ENCODE measurements around the gene DIP2B.

DNA sequence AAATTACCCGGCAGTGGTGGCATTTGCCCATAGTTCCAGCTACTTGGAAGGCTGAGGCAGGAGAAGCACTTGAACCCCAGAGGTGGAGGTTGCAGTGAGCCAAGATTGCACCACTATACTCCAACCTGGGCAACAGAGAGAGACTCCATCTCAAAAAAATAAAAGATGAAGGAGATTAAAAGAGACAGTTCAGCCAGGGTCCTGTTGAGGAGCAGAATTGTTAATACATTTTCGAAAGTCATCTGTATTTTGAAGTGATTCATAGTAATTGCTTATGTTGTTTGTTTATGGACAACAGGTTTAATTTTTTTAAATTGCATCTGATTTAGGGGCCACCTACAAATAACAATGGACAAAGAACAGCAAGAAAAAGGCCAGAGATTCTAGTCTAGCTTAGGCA, 112.9 kb downstream of the DIP2B start:
- TF ChIP-seq CTCF (IDR thresholded peaks at IDR 0.05; ENCODE audit: low read depth, low read length) (no peak), EZH2phosphoT487 (IDR thresholded peaks at IDR 0.05; ENCODE audit: low read depth) (no peak)

Measured in OCI-LY3 (cell line).